Measurements from ENCODE around the gene CCDC142.

The CCDC142 gene

GRCh38 chr2:74515271-74515980, 32.6 kb upstream of the CCDC142 start:
- H3K4me3 ChIP-seq (ENCODE audit: low read length): no peak overlapping the region
- DNase-seq (ENCODE audit: low read depth, low spot score): no peak

GRCh38 chr2:74514368-74515270, 31.8 kb upstream of the CCDC142 start, which contains the start of gene TLX2:
TSS of gene TLX2 (plus strand) at chr2:74514450. CDS start at chr2:74514807, 357 bp downstream.
- DNase-seq (ENCODE audit: low read depth, low spot score): no peak
- H3K4me3 ChIP-seq (ENCODE audit: low read length): peak within 1 kb of the TSS; percentile 60

- peak; percentile 79 for DNase-seq (ENCODE audit: low read depth, low spot score)
- peak overlapping the region; percentile 60 for H3K4me3 ChIP-seq (ENCODE audit: low read length)
Measured at GRCh38 chr2:74513605-74514367, 31.0 kb upstream of the CCDC142 start.

- H3K4me3 ChIP-seq (ENCODE audit: low read length): peak overlapping the region; percentile 60
Measured at GRCh38 chr2:74512744-74513604, 30.2 kb upstream of the CCDC142 start.

GRCh38 chr2:74511104-74511989, 28.5 kb upstream of the CCDC142 start:
- no peak overlapping the region for H3K4me3 ChIP-seq (ENCODE audit: low read length)
- DNase-seq (ENCODE audit: low read depth, low spot score): no peak

More at GRCh38 chr2:74512744-74513604, 30.2 kb upstream of the CCDC142 start:
- DNase-seq (ENCODE audit: low read depth, low spot score): no peak

GRCh38 chr2:74510272-74510671, 27.5 kb upstream of the CCDC142 start:
- no peak for DNase-seq (ENCODE audit: low read depth, low spot score)
- H3K4me3 ChIP-seq (ENCODE audit: low read length): no peak overlapping the region

GRCh38 chr2:74507926-74508520, 25.2 kb upstream of the CCDC142 start:
- DNase-seq (ENCODE audit: low read depth, low spot score): no peak

GRCh38 chr2:74507145-74507925, 24.5 kb upstream of the CCDC142 start, which contains the start of gene PCGF1:
TSS of gene PCGF1 (minus strand) at chr2:74507695. CDS start at chr2:74507668, 27 bp downstream.
- H3K4me3 ChIP-seq (ENCODE audit: low read length): peak within 1 kb of the TSS; percentile 90
- DNase-seq (ENCODE audit: low read depth, low spot score): peak; percentile 98

More at GRCh38 chr2:74507926-74508520, 25.2 kb upstream of the CCDC142 start:
- H3K4me3 ChIP-seq (ENCODE audit: low read length): peak overlapping the region; percentile 90

- no peak overlapping the region for H3K4me3 ChIP-seq (ENCODE audit: low read length)
- DNase-seq (ENCODE audit: low read depth, low spot score): no peak
Measured at GRCh38 chr2:74505448-74506246, 22.8 kb upstream of the CCDC142 start.

- H3K4me3 ChIP-seq (ENCODE audit: low read length): no peak overlapping the region
- DNase-seq (ENCODE audit: low read depth, low spot score): no peak
Measured at GRCh38 chr2:74504591-74504990, 21.8 kb upstream of the CCDC142 start.

GRCh38 chr2:74503506-74504475, 21.0 kb upstream of the CCDC142 start:
- H3K4me3 ChIP-seq (ENCODE audit: low read length): no peak overlapping the region
- no peak for DNase-seq (ENCODE audit: low read depth, low spot score)

- DNase-seq (ENCODE audit: low read depth, low spot score): no peak
- H3K4me3 ChIP-seq (ENCODE audit: low read length): no peak overlapping the region
Measured at GRCh38 chr2:74502720-74503505, 20.1 kb upstream of the CCDC142 start.

GRCh38 chr2:74502147-74502719, 19.4 kb upstream of the CCDC142 start:
- H3K4me3 ChIP-seq (ENCODE audit: low read length): no peak overlapping the region
- no peak for DNase-seq (ENCODE audit: low read depth, low spot score)
